KG1 (cell line): ENCODE measurements around the gene SH3D21.

Source experiments
- DNase-seq: peaks from one replicate; lab custom pipeline; 2025; lab: John Stamatoyannopoulos, UW

SH3D21 gene

GRCh38 chr1:36303650-36304360 lies 2.4 kb upstream of the SH3D21 start:
- DNase-seq: no peak

- DNase-seq: no peak
Observed at GRCh38 chr1:36304521-36304920, 1.6 kb upstream of the SH3D21 start.

GRCh38 chr1:36304970-36305914 lies 926 bp upstream of the SH3D21 start:
- DNase-seq: no peak

- no peak for DNase-seq
Observed at GRCh38 chr1:36305915-36306209, 306 bp upstream of the SH3D21 start.

GRCh38 chr1:36306902-36307456 lies 811 bp downstream of the SH3D21 start:
- no peak for DNase-seq

GRCh38 chr1:36307601-36308330 lies 1.6 kb downstream of the SH3D21 start:
- DNase-seq: no peak

GRCh38 chr1:36309397-36309796 lies 3.2 kb downstream of the SH3D21 start:
- no peak for DNase-seq

GRCh38 chr1:36320291-36320761 lies 14.2 kb downstream of the SH3D21 start:
- no peak for DNase-seq

- DNase-seq: no peak
Observed at GRCh38 chr1:36320767-36321118, 14.6 kb downstream of the SH3D21 start.

- no peak for DNase-seq
Observed at GRCh38 chr1:36321119-36321951, 15.2 kb downstream of the SH3D21 start.

GRCh38 chr1:36322041-36322785 lies 16.0 kb downstream of the SH3D21 start:
- DNase-seq: no peak

GRCh38 chr1:36322786-36323635 lies 16.8 kb downstream of the SH3D21 start:
- DNase-seq: no peak

- peak; percentile 37 for DNase-seq
Observed at GRCh38 chr1:36323636-36324352, 17.6 kb downstream of the SH3D21 start, which contains the start of gene EVA1B. EVA1B (minus strand) TSS chr1:36323645; CDS start chr1:36323037, 608 bp downstream.

GRCh38 chr1:36324353-36324703 lies 18.2 kb downstream of the SH3D21 start:
- DNase-seq: no peak

GRCh38 chr1:36326499-36326898 lies 20.3 kb downstream of the SH3D21 start:
- DNase-seq: no peak

- no peak for DNase-seq
Observed at GRCh38 chr1:36327421-36328087, 21.4 kb downstream of the SH3D21 start.

- no peak for DNase-seq
Observed at GRCh38 chr1:36328088-36328480, 21.9 kb downstream of the SH3D21 start.

GRCh38 chr1:36328713-36329112 lies 22.5 kb downstream of the SH3D21 start:
- DNase-seq: no peak
